ENCODE results near the gene TPSG1. TPM values are rescaled to one million over a fixed set of nuclear protein-coding genes. Genes with fewer than 3 reads are reported as not detected.

The TPSG1 gene
- total RNA-seq, 1 donor from 2014 or later: not detected

GRCh38 chr16:1261131-1261892 lies 36.2 kb upstream of the TPSG1 start:
- Histone ChIP-seq H4K20me1 (ENCODE audit: low read depth) (no peaks in the 10 kb centered on the region), H3K36me3 (no peaks in the 10 kb centered on the region), H3K4me3 (no peak overlapping the region), H3K9me3 (ENCODE audit: low read depth) (no peaks in the 10 kb centered on the region), H3K4me2 (no peak overlapping the region), H3K27me3 (peaks cover 37% of the 10 kb centered on the region), H2AFZ (replicated peaks) (no peak overlapping the region), H3K4me1 (peaks cover 4% of the 10 kb centered on the region), H3K79me2 (ENCODE audit: low read depth) (no peaks in the 10 kb centered on the region), H3K27ac (no peak overlapping the region), H3K9ac (no peak overlapping the region), H3F3A (ENCODE audit: low read depth) (peaks cover 10% of the 10 kb centered on the region)
- Mint-ChIP-seq H3K9me3 (peaks cover 6% of the 10 kb centered on the region), H3K4me3 (no peak overlapping the region), H3K4me1 (peaks cover 7% of the 10 kb centered on the region), H3K36me3 (no peaks in the 10 kb centered on the region), H3K27ac (no peak overlapping the region), H3K27me3 (ENCODE audit: insufficient read depth, low read depth) (peaks cover 36% of the 10 kb centered on the region)
- no peak for DNase-seq (ENCODE audit: low spot score)
- TF ChIP-seq CTCF (IDR thresholded peaks at IDR 0.05) (no peak), EZH2 (IDR thresholded peaks at IDR 0.05) (no peak), EZH2phosphoT487 (IDR thresholded peaks at IDR 0.05) (no peak)

GRCh38 chr16:1260101-1260680 lies 35.1 kb upstream of the TPSG1 start:
- Mint-ChIP-seq H3K36me3 (no peaks in the 10 kb centered on the region), H3K27me3 (ENCODE audit: insufficient read depth, low read depth) (peaks cover 33% of the 10 kb centered on the region), H3K4me1 (peaks cover 7% of the 10 kb centered on the region), H3K9me3 (peaks cover 6% of the 10 kb centered on the region), H3K27ac (no peak overlapping the region), H3K4me3 (no peak overlapping the region)
- H3K4me3 ChIP-seq: no peak overlapping the region
- no peak for DNase-seq (ENCODE audit: low spot score)
- H3K36me3 ChIP-seq: no peaks in the 10 kb centered on the region
- TF ChIP-seq EZH2phosphoT487 (IDR thresholded peaks at IDR 0.05) (no peak), CTCF (IDR thresholded peaks at IDR 0.05) (no peak), EZH2 (IDR thresholded peaks at IDR 0.05) (no peak)
- peaks cover 37% of the 10 kb centered on the region for H3K27me3 ChIP-seq
- no peaks in the 10 kb centered on the region for H4K20me1 ChIP-seq (ENCODE audit: low read depth)
- peaks cover 4% of the 10 kb centered on the region for H3K4me1 ChIP-seq
- H3K27ac ChIP-seq: no peak overlapping the region
- no peaks in the 10 kb centered on the region for H3K9me3 ChIP-seq (ENCODE audit: low read depth)
- H3K79me2 ChIP-seq (ENCODE audit: low read depth): no peaks in the 10 kb centered on the region
- H3K4me2 ChIP-seq: no peak overlapping the region
- H3K9ac ChIP-seq: no peak overlapping the region
- peaks cover 7% of the 10 kb centered on the region for H3F3A ChIP-seq (ENCODE audit: low read depth)
- H2AFZ ChIP-seq (replicated peaks): no peak overlapping the region

- no peak overlapping the region for H3K4me2 ChIP-seq
- Mint-ChIP-seq H3K4me3 (no peak overlapping the region), H3K36me3 (no peaks in the 10 kb centered on the region), H3K9me3 (peaks cover 3% of the 10 kb centered on the region), H3K4me1 (peaks cover 7% of the 10 kb centered on the region), H3K27me3 (ENCODE audit: insufficient read depth, low read depth) (peaks cover 31% of the 10 kb centered on the region), H3K27ac (no peak overlapping the region)
- no peak for DNase-seq (ENCODE audit: low spot score)
- no peak overlapping the region for H3K4me3 ChIP-seq
- H4K20me1 ChIP-seq (ENCODE audit: low read depth): no peaks in the 10 kb centered on the region
- H3K27ac ChIP-seq: no peak overlapping the region
- H3K27me3 ChIP-seq: peaks cover 37% of the 10 kb centered on the region
- no peak overlapping the region for H3K9ac ChIP-seq
- no peaks in the 10 kb centered on the region for H3K36me3 ChIP-seq
- H2AFZ ChIP-seq (replicated peaks): no peak overlapping the region
- H3K4me1 ChIP-seq: peaks cover 4% of the 10 kb centered on the region
- H3K79me2 ChIP-seq (ENCODE audit: low read depth): no peaks in the 10 kb centered on the region
- H3F3A ChIP-seq (ENCODE audit: low read depth): peaks cover 5% of the 10 kb centered on the region
- no peaks in the 10 kb centered on the region for H3K9me3 ChIP-seq (ENCODE audit: low read depth)
- TF ChIP-seq EZH2 (IDR thresholded peaks at IDR 0.05) (no peak), CTCF (IDR thresholded peaks at IDR 0.05) (no peak), EZH2phosphoT487 (IDR thresholded peaks at IDR 0.05) (no peak)
Observed at GRCh38 chr16:1259760-1260068, 34.6 kb upstream of the TPSG1 start.

Data from neural progenitor cell (in vitro differentiated cells).